Mucosa of stomach (tissue), 1 donor: Measurements from ENCODE around the gene HCRTR1.

ENCODE experiments used
- H3K27me3 ChIP-seq: one replicate; pipeline ENCODE4 v1.7.0; 2013; ENCODE audit warnings: mild to moderate bottlenecking, low read length; ENCODE audit not compliant: control insufficient read depth, insufficient read depth
- H3K36me3 ChIP-seq: one replicate; pipeline ENCODE4 v1.7.0; 2013; ENCODE audit warnings: low read length; ENCODE audit not compliant: control insufficient read depth, insufficient read depth
- H3K4me1 ChIP-seq: one replicate; pipeline ENCODE4 v1.7.0; 2013; ENCODE audit warnings: mild to moderate bottlenecking, low read length; ENCODE audit not compliant: control insufficient read depth, insufficient read depth
- H3K4me3 ChIP-seq: one replicate; pipeline ENCODE4 v1.7.0; 2013; ENCODE audit warnings: low read length
- H3K9ac ChIP-seq: one replicate; pipeline ENCODE4 v1.7.0; 2013; ENCODE audit warnings: mild to moderate bottlenecking, low read length, moderate library complexity
- H3K9me3 ChIP-seq: one replicate; pipeline ENCODE4 v1.7.0; 2013; ENCODE audit warnings: mild to moderate bottlenecking, low read length, moderate library complexity; ENCODE audit not compliant: control insufficient read depth
- donor health status: Pancreatic carcinoma.

The HCRTR1 gene

DNA sequence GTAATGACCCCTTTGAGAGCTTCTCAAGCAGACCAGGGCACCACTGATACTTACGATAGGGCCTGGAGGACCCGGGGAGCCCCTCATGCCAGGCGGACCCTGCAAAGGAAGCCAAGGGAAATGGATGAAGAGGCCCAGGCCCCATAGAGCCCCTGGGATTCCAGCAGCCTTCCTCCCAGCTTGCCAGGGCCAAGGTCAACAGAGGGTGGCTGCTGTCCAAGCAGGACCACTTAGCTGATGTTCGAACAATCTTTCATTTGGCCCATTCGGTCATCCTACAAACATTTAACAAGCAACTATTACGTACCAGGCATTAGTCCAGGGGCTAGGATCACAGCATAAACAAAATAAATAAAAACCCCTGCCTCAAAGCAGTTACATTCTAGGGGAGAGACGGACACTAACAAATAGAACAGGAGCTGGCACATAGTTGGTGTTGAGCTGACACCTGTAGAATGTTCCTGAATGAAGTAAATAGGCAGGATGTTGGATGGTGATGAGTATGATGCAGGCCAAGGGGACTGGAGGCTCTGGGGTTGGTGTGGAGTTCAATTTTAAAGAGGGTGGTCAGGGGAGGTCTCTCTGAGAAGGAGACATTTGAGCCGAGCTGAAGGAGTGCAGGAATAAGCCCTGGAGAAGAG lies 54.2 kb downstream of the HCRTR1 start:
- Histone ChIP-seq H3K4me1 (peaks cover 43% of the 10 kb centered on the region), H3K9me3 (no peaks in the 10 kb centered on the region), H3K27me3 (peaks cover 5% of the 10 kb centered on the region), H3K4me3 (no peak overlapping the region), H3K36me3 (no peaks in the 10 kb centered on the region), H3K9ac (no peak overlapping the region)

DNA sequence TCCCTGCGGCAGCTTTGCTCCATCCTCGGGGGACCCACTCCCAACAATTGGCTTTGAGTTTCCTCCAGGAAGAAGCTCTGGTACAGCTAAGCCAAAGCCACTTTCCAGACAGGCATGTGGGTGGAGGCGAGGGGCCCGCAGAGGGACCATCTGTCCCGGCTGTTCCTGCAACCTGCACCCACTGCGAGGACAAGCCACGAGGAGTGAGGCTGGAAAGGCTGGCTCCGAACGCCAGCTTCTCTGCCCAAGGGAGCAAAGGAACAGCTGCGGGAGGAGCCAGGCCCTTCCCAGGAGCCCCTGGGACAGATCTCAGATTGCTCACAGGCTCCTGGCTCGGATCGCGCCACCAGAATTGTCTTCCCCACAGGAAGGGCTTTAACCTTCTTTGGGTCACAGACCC lies 55.5 kb downstream of the HCRTR1 start:
- Histone ChIP-seq H3K9ac (no peak overlapping the region), H3K36me3 (no peaks in the 10 kb centered on the region), H3K4me3 (no peak overlapping the region), H3K9me3 (no peaks in the 10 kb centered on the region), H3K27me3 (peaks cover 5% of the 10 kb centered on the region), H3K4me1 (peaks cover 32% of the 10 kb centered on the region)

DNA sequence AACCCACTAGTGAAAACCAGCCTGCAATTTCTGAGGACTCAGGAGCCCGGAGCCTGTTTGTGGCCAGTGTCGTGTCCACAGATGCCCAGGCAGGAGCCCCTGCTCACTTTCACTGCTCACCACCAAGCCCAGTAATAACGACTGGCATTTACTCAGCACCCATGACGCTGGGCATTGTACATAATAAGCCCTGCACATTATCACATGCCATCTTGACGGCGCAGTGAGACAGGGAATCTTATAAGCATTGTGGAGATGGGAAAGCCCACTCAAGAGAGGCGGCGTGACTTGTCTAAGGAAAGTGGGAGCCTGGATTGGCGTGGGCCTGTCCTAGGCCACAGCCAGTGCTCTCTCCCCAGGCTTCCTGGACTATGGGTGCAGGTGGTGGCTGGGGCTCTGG lies 55.9 kb downstream of the HCRTR1 start:
- no peaks in the 10 kb centered on the region for H3K36me3 ChIP-seq
- no peak overlapping the region for H3K9ac ChIP-seq

DNA sequence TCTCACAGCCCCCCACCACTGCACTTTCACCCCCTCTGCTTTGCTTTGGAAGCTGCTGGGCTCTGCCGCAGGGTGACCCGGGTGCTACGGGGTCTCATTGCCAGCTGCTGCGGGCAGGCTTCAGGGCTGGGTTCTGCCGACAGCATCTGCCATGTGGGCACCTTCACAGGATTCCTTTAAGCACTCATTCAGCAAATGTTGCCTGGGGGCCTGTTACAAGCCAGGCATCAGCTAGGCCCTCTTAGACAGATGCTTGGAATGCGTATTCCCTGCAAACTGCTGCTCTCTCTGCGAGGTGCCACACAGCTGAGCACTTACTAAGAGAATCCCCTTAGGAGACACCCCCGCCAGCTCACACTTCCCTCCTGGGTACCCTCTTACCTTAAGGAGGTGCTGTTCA lies 57.1 kb downstream of the HCRTR1 start:
- Histone ChIP-seq H3K9ac (no peak overlapping the region), H3K9me3 (no peaks in the 10 kb centered on the region), H3K27me3 (peaks cover 5% of the 10 kb centered on the region), H3K4me1 (peaks cover 21% of the 10 kb centered on the region), H3K4me3 (no peak overlapping the region), H3K36me3 (no peaks in the 10 kb centered on the region)

More for the DNA sequence above, 55.9 kb downstream of the HCRTR1 start:
- Histone ChIP-seq H3K4me1 (peaks cover 32% of the 10 kb centered on the region), H3K9me3 (no peaks in the 10 kb centered on the region), H3K4me3 (no peak overlapping the region), H3K27me3 (peaks cover 5% of the 10 kb centered on the region)

DNA sequence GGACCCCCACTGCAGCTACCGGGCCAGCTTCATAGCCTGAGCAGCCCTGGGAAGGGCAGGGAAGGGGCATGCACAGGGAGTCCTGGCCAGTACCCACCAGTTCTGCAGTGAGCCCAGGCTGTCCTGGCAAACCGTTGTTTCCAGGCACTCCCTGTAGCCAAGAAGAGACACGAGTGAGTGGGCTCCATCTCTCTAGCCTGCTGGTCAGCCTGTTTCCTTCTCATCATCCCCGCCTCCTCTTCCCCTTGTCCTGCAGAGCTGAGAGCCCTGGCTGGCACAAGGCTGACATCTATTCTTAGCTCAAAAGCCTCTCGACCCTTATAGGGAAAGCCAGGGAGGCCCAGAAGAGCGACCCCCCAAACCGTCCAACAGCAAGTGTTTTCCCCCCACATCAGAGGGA lies 57.7 kb downstream of the HCRTR1 start:
- H3K9ac ChIP-seq, result no peak overlapping the region
- peaks cover 16% of the 10 kb centered on the region for H3K4me1 ChIP-seq
- no peaks in the 10 kb centered on the region for H3K9me3 ChIP-seq
- no peak overlapping the region for H3K4me3 ChIP-seq
- H3K27me3 ChIP-seq, result peaks cover 5% of the 10 kb centered on the region
- no peaks in the 10 kb centered on the region for H3K36me3 ChIP-seq

DNA sequence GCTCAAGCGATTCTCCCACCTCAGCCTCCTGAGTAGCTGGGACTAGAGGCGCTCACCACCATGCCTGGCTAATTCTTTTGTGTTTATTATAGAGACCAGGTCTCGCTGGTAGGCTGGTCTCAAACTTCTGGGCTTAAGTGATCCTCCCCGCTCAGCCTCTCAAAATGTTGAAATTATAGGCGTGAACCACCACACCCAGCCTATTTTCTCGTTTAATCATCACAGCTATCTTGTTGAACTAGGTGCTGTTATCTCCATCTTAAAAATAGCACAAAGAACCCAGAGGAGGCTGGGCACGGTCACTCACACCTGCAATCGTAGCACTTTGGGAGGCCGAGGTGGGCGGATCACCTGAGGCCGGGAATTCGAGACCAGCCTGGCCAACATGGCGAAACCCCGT lies 58.3 kb downstream of the HCRTR1 start:
- Histone ChIP-seq H3K9me3 (no peaks in the 10 kb centered on the region), H3K36me3 (no peaks in the 10 kb centered on the region), H3K4me3 (no peak overlapping the region), H3K9ac (no peak overlapping the region), H3K27me3 (peaks cover 2% of the 10 kb centered on the region), H3K4me1 (peaks cover 10% of the 10 kb centered on the region)
